GM19328 (cell line): Measurements from ENCODE around the gene LRRK1.

Experiments
- ATAC-seq: cut with Tn5 transposase; IDR thresholded peaks from one replicate; pipeline ENCODE4 v1.9.1; 2021; ENCODE audit warnings: mild to moderate bottlenecking, moderate library complexity; ENCODE audit not compliant: unreplicated experiment

LRRK1 gene

DNA sequence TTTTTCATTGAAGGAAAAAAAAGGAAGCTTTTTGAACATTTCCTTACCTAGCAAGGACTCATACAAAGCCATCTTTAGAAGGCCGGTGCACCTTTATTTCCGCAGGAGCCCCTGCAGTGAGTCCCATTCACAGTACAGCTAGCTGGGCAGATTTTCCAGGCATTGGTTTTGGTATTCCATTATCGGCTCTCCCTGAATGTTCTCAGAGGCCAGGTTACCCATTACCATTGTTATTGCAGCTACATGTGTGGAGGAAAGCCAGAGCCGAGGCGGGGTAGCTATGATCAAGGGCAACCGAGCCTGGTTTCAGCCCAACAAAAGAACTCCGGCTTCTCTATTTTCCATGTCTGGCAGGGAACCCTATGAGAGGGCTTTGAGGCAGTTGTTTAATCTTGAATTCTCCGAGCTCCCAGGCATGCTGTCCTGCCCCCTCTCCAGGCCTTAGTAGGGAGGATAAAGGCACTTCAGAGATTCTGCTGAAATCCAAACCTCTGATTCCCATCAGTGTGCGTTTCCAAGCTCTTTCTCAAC, 100.3 kb downstream of the LRRK1 start:
- no peak for ATAC-seq

DNA sequence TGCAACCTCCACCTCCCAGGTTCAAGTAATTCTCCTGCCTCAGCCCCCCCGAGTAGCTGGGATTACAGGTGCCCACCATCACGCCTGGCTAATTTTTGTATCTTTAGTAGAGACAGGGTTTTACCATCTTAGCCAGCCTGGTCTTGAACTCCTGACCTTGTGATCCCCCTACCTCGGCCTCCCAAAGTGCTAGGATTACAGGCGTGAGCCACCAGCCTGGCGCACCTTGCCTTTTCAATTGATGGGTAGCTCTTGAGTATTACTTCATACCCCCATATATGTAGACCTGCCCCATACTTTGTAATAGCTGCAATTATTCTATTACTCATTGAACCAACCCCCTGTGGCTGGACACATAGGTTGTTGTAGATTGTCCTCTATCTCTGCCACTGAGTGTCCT, 101.3 kb downstream of the LRRK1 start:
- no peak for ATAC-seq

DNA sequence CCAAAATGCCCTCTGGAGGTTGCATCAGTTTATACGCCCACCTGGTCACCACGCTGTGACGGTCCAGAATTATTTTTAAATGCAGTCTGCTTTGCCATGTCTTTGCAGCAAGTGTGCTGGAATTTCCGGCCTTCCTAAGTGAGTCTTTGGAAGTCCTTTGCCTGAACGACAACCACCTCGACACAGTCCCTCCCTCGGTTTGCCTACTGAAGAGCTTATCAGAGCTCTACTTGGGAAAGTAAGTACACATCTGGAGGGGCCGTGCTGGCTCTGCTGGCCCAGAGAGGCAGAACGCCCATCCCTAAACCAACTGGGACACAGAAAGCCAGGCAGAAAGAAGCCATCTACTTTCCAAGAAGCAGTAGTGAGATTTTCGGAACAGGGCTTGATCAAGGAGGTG, 101.8 kb downstream of the LRRK1 start:
- ATAC-seq, result no peak

DNA sequence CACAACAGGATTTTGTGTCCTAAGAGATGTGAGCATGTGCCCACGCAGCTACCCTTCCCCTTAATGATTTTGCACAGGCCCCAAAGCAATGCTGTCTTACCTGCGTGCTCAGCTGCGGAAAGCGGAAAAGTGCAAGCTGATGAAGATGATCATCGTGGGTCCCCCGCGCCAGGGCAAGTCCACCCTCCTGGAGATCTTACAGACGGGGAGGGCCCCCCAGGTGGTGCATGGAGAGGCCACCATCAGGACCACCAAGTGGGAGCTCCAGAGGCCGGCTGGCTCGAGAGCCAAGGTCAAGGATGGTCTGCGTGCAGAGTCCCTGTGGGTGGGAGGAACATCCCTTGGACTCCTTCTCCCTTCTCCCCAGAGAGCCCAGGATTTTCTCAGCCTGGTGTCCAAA, 103.1 kb downstream of the LRRK1 start:
- ATAC-seq, result no peak

DNA sequence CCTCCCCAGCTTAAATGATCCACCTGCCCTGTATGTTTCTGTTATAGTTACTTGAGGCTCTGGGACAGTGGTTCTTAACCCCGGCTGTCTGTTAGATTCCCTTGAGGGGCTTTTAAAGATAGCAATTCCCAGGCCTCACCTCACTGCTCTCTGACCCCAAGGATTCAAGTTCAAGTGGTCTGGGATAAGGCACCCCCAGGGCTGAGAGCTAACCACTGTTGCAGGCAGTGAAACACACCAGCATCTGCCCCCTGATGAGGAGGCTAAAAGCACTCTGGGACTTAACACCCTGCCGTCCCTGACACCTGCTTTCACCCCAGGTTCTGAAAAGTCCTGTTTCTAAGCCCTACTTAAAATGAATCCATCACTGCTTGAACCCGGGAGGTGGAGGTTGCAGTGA, 103.7 kb downstream of the LRRK1 start:
- no peak for ATAC-seq

DNA sequence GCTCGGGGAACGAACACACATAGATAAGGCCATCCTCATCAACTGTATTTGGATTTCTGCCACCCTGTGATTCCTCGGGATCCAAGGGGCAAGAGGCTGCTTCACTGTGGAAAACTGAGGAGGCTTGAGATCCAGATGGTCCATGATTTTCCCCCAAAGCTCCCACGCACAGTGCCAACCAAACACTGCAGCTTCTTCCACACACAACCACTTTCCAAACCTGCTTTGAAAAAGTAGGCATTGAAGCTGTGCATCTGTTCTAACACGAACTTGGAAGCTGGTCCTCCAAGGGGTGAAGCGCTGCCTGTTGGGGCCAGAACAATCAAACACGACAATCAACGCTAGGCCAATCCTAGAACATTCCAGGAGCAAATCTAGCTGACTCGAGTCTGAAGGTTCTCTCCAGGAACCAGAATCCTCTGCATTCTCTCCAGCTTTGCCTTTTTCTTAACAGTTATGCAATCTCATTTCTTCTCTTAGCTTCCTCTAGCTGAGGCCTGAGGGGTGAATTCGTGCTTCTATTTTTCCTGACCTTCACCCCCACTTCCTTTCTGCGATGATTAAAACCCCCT, 104.4 kb downstream of the LRRK1 start:
- ATAC-seq, result no peak

DNA sequence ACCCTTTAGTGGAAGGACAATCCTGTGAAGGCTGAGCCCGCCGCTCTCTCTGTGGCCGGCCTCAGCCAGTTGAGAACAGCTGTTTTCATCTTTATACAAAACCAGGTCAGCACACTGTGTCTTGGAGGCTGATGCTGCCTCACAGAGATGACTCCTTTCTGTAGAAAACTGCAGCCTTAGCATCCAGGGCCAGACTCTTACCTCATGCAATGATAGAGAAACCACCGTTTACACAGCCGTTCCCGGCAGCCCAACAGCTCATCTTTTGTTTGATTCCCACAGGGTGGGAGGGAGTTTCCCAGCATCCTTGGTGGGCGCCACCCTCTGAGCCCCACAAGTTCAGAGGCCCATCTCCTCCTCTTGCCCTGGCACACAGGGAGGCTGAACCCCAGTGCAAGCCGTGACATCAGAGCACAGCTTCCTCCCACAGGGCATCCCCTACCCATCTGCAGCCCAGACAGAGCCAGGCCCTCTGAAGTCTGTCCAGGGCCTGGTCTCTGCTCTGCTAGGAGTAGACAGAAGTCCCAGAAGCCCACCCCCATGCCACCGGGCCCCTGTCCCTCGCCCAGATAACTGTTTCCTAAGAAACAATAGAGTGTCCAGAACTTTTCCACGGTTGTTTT, 105.0 kb downstream of the LRRK1 start:
- no peak for ATAC-seq

DNA sequence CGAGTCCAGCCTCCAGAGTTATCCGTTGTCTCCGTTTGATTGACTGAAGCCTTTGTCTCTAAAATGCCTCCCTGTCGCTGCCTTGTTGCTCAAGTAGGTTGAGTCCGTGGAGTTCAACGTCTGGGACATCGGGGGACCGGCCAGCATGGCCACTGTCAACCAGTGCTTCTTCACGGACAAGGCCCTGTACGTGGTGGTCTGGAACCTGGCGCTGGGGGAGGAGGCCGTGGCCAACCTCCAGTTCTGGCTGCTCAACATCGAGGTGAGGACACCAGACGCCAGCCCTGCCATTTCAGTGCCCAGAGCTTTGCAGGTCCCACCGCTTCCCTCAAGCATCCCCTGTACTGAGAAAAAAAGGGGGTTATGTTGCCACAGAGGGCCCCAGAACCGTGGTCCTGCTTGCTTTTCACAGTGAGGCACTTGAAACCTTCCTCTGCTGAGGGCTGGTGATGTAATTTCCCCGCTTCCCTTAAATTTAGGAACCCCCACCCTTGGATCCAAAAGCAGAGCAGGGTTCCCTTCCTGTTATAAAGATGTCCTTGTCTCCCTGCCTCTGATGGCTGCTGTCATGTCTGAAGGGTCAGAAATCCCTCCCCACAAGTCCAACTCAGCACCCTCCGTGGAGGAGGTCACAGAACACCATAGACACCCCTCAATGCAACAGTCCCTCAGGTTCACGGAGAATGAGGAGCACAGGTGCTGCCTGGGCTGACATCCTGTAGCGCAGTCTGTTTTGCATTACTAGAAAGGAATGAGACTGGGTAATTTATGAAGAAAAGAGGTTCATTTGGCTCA, 105.7 kb downstream of the LRRK1 start:
- ATAC-seq, result no peak

DNA sequence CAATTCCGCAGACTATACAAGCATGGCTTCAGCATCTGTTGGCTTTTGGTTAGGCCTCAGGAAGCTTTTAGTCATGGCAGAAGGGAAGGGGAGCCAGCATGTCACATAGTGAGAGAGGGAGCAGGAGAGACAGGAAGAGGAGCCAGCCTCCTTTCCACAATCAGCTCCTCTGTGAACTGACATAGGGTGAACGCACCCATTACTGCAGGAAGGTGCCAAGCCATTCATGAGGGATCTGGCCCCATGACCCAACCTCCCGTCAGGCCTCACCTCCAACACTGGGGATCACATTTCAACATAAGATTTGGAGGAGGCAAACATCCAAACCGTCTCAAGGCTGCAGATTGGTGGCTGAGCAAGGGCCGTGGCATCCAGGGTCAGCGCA, 106.3 kb downstream of the LRRK1 start:
- ATAC-seq, result no peak

DNA sequence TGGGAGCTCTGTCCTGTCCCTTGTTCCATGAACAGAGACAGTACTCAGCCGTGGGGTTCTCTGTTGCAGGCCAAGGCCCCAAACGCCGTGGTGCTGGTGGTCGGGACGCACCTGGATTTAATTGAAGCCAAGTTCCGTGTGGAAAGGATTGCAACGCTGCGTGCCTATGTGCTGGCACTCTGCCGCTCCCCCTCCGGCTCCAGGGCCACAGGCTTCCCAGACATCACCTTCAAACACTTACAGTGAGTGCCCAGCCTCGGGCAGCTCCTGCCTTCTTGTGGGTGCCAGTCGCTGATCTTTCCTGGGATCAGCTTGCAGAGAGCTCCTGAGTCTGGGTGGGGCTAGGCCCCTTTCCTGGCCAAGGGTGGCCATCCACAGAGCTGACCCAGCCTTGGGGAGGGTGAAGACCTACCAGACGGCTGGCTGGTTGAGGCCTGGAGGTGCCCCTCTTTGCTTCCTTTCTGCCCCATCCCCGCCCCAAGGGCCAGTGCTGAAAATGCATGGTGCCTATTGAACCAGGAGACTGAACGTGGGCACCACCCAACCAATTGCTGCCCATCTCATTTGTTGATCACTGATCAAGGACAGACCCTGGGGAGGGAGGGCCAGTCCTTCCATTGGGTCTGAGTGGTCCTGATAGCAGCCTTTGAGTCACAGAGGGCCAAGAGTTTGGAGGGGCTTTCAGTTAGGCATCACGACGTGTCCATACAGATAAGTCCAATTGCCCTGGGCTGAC, 106.9 kb downstream of the LRRK1 start:
- ATAC-seq, result no peak

DNA sequence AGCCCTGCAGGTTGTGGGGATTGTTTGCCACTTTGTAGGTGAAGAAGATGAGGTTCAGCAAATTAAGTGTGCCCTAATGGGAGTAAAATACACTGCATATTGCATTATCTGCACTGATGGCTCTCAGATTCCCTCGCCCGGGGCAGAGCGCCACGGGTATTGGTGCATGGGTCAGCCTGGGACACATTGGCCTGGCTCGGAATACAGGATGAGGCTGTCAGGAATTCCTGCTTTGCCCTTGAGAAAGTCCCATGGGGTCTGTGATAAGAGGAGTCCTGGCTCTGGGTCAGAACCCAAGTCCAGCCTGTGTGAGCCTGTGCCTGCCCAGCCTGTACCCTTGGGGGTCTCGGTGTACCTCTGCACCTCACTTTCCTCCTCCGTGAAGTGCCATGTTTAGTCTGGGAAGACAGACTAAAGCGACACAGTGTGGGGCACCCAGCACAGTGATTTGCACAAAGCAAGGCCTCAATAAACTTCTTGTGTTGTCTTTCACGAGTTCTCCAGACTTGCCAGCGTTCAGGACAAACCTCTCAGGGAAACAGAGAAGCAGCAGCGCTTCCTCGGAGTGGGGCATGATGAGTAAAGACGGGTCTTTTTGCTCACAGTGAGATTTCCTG, 107.6 kb downstream of the LRRK1 start:
- no peak for ATAC-seq

DNA sequence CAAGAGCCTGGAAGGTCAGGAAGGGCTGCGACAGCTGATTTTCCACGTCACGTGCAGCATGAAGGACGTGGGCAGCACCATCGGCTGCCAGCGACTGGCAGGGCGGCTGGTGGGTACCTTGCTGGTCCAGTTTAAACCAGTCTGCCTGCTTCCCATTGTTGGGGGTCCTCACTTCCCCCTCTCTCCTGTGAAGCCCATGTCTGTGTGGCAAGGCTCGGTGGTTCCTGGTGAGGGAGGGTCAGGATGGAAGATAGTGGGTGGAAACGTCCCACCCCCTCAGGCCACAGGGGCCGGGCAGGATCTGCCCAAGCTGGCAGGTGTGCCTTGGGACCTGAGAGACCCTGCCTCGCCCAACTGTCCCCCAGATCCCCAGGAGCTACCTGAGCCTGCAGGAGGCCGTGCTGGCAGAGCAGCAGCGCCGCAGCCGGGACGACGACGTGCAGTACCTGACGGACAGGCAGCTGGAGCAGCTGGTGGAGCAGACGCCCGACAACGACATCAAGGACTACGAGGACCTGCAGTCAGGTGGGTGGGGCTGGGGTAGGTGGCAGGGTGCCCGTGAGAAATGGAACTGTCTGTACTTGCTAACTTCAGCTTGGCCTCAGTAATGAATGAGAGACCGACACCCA, 108.2 kb downstream of the LRRK1 start:
- ATAC-seq, result no peak

DNA sequence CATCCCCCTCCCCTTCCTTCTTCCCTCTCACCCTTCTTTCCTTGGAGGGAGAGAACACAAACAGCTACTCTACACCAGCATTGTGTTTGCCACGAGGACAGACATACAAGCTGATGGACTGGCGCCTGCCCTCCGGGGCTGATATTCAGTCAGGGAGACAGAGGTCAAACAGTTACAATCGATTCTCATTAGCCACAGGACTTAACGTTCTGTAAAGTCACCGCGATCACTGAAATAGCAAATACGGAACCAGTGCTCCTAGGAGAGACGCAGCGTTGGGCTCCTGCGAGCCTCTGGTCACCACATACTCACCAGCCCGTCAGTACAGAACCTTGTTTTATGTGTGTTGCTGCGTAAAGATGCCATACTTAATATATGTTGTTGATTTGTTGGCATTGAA, 108.8 kb downstream of the LRRK1 start:
- no peak for ATAC-seq

DNA sequence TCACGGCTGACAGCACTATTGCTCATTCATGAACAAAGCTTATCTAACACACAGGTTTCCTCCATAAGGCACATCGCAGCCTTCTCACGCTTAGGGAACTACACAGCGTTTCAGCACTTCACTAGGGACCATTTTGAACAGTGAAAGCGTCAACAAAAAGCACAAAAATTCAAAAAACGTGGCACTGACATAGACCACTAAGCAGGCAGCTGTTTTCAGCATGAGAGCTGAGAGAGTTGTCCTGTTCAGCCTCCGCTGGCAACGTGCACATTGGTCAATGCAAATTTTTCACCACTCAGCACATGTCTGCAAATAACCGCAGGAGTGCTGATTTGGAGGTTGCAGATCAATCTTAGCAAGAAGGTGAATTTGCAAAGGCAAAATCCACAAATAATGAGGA, 109.2 kb downstream of the LRRK1 start:
- no peak for ATAC-seq

DNA sequence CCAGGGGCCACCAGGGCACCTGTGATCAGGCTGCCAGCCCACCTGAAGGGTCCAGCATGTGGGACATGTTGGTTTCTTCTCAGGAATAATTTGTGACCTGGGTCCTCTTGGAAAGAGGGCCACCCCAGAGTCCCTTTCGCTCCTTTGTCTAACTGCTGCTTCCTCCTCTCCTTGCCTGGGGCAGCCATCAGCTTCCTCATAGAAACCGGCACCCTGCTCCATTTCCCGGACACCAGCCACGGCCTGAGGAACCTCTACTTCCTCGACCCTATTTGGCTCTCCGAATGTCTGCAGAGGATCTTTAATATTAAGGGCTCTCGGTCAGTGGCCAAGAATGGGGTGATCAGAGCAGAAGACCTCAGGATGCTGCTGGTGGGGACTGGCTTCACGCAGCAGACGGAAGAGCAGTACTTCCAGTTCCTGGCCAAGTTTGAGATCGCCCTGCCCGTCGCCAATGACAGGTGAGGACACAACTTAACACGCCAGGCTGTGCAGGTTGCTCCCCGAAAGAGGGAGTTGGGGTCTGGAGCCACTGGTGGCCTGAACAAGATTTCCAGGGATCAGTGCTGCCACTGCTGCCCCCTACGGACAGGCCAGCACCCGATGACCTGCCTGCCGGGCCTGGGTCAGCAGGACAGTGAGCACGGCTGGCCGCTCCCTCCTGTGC, 109.7 kb downstream of the LRRK1 start:
- ATAC-seq, result no peak

DNA sequence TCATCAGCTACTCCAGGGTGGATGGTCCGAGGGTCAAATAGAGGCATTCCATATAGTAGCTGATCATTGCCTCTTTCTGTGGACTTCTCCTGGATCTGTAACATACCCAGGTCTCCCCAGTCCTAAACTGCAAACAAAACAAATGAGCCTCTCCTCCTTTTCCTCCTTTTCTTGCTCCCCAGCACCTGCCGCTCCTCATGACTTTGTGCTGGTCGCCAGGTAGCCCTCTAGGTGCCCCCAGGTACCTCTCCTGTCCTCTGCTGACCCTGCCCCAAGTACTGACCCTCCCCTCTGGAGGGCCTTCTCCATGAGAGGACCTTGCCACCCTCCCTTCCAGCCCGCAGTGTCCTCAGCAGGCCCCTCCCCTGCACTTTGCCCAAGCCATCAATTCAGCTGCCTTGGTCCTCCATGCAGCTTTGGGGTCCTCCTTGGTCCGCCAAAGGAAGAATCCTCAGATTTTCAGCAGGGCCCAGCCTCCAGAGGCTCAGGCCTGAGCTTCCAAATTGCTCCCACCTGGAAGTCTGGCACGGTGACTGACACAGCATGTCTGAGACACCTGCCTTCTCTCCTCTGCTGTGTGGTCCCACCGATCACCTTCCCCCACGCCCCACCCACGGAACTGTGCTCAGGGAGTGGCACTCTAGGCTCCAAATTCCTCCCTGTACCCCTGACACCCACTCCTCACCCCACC, 111.0 kb downstream of the LRRK1 start:
- no peak for ATAC-seq

DNA sequence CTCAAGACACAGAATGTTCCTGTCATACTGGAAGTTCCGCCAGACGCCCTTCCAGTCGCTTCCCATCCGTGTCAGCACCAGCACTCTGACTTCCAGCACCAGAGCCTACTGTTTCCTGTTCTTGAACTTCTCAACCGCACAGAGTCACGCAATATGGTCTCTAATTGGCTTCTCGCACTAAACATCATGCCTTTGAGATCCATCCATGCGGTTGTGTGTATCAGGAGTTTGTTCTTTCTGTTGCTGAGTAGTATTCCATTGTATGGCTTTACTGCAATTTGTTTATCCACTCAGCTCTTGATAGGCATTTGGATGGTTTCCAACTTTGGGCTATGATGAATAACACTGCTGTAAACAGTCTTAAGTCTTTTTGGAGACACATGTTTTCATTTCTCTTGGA, 112.1 kb downstream of the LRRK1 start:
- no peak for ATAC-seq

DNA sequence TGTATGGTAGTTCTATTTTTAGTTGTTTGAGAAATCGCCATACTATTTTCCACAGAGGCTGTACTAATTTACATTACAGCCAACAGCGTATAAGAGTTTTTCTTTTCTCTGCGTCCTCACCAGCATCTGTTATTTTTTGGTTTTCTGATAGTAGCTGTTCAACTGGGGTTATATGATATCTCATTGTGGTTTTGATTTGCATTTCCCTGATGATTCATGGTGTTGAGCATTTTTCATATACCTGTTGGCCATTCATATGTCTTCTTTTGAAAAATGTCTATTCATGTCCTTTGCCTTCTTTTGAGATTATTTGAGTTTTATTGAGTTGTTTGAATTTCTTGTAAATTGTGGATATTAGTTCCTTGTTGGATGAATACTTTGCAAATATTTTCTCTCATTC, 114.6 kb downstream of the LRRK1 start:
- ATAC-seq, result no peak

DNA sequence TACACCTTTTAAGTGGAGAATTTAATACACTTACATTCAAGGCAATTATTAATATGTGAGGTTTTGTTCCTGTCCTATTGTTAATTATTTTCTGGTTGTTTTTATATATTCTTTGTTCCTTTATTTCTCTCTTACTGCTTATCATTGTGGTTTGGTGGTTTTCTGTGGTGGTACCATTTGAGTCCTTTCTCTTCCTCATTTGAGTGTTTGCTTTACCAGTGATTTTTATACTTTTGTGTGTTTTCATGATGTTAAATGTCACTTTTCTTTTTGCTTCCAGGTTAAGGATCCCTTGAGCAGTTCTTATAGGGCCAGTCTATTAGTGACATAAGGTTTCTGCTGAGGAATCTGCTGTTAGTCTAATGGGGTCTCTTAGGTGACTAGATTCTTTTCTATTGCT, 116.5 kb downstream of the LRRK1 start:
- ATAC-seq, result peak; percentile 57

DNA sequence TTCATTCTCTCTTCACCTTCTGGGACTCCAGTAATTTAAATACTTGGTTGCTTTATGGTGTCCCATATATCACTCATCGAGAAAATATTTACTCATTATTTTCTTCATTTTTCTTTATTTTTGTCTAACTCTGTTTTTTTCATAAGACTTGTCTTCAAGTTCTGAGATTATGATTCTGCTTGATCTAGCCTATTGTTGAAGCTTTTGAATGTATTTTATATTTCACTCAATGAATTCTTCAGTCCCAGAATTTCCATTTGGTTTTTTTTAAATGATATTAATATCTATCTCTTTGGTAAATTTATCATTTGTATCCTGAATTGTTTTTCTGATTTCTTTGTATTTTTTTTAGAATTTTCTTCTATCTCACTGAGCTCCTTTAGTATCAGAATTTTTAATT, 117.0 kb downstream of the LRRK1 start:
- ATAC-seq, result no peak
